ENCODE measurements around the gene HIVEP3.

GRCh38 chr1:41474490-41475271, 444.0 kb downstream of the HIVEP3 start:
- no peak for TF ChIP-seq POLR2A (IDR thresholded peaks at IDR 0.05)
- TF ChIP-seq, protein P1, sequence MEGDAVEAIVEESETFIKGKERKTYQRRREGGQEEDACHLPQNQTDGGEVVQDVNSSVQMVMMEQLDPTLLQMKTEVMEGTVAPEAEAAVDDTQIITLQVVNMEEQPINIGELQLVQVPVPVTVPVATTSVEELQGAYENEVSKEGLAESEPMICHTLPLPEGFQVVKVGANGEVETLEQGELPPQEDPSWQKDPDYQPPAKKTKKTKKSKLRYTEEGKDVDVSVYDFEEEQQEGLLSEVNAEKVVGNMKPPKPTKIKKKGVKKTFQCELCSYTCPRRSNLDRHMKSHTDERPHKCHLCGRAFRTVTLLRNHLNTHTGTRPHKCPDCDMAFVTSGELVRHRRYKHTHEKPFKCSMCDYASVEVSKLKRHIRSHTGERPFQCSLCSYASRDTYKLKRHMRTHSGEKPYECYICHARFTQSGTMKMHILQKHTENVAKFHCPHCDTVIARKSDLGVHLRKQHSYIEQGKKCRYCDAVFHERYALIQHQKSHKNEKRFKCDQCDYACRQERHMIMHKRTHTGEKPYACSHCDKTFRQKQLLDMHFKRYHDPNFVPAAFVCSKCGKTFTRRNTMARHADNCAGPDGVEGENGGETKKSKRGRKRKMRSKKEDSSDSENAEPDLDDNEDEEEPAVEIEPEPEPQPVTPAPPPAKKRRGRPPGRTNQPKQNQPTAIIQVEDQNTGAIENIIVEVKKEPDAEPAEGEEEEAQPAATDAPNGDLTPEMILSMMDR (IDR thresholded peaks at IDR 0.05): no peak
